HUDEP-2 (cell line): ENCODE measurements around the gene RAB20.

Source experiments
- DNase-seq, 76 experiments: peaks; one replicate each; lab custom pipeline; 2025; ENCODE audit not compliant: unreplicated experiment in 76 of 76; lab: John Stamatoyannopoulos, UW

RAB20 gene

GRCh38 chr13:110474713-110475112 is 86.8 kb downstream of the RAB20 start:
- DNase-seq = no peak
